Measurements from ENCODE around the gene PEX5L. TPM values are rescaled to one million over a fixed set of nuclear protein-coding genes. Genes with fewer than 3 reads are reported as not detected.
"Not testable (repeated sequence)": the region's sequence is repeated elsewhere in the genome, so short reads cannot be mapped to it uniquely, and the experiment has no call there.

Gene PEX5L
- total RNA-seq, 2 donors from 2014 or later: 0.86 to 1.9 TPM

DNA sequence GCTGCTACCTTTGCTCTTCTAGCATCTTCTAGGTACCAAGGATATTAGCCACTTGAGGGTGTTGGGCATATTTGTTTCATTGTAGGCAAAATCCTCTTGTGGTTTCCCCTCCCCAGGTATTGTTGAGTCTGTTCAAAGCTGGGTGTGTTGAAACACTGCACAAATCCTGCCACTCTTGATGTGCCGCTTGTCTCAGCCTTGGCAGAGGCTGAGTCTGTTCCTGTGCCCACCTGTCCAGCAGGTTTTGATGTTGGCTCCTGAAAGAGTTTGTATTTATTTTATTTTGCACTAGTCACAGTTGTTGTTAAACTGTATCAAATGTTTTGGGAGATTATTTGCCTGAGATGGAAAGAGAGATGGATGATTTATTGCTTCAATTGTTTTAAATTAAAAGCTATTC lies 247.7 kb downstream of the PEX5L start:
- Histone ChIP-seq H3K4me3 (ENCODE audit: low read length) (no peak overlapping the region), H3K27ac (ENCODE audit: low read depth, low read length) (no peak overlapping the region), H3K9ac (ENCODE audit: extremely low read depth, low read length, poor library complexity, severe bottlenecking) (no peak overlapping the region), H3K9me3 (ENCODE audit: control insufficient read depth, low read length) (peaks cover 4% of the 10 kb centered on the region), H3K4me1 (ENCODE audit: control insufficient read depth, insufficient read depth, low read length) (no peaks in the 10 kb centered on the region), H3K27me3 (ENCODE audit: control insufficient read depth, insufficient read depth, low read length, poor library complexity, severe bottlenecking) (no peaks in the 10 kb centered on the region), H3K36me3 (ENCODE audit: control insufficient read depth, insufficient read depth, low read length) (peaks cover 7% of the 10 kb centered on the region)
- Mint-ChIP-seq H3K4me1 (no peaks in the 10 kb centered on the region), H3K36me3 (ENCODE audit: low read depth) (peaks cover 24% of the 10 kb centered on the region), H3K27ac (no peak overlapping the region), H3K9me3 (no peaks in the 10 kb centered on the region), H3K27me3 (ENCODE audit: insufficient read depth) (no peaks in the 10 kb centered on the region), H3K4me3 (no peak overlapping the region)
- TF ChIP-seq, protein P1, sequence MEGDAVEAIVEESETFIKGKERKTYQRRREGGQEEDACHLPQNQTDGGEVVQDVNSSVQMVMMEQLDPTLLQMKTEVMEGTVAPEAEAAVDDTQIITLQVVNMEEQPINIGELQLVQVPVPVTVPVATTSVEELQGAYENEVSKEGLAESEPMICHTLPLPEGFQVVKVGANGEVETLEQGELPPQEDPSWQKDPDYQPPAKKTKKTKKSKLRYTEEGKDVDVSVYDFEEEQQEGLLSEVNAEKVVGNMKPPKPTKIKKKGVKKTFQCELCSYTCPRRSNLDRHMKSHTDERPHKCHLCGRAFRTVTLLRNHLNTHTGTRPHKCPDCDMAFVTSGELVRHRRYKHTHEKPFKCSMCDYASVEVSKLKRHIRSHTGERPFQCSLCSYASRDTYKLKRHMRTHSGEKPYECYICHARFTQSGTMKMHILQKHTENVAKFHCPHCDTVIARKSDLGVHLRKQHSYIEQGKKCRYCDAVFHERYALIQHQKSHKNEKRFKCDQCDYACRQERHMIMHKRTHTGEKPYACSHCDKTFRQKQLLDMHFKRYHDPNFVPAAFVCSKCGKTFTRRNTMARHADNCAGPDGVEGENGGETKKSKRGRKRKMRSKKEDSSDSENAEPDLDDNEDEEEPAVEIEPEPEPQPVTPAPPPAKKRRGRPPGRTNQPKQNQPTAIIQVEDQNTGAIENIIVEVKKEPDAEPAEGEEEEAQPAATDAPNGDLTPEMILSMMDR (conservative IDR thresholded peaks at IDR 0.05): no peak
- DNase-seq: no peak
- WGBS, 2 experiments (ENCODE audit: insufficient coverage in 1 of 2, insufficient read length in 1 of 2): 86% methylated on average over 1 of the region's 1 CpG; no CpG with 5 or more reads in 1 of the 2 experiments

DNA sequence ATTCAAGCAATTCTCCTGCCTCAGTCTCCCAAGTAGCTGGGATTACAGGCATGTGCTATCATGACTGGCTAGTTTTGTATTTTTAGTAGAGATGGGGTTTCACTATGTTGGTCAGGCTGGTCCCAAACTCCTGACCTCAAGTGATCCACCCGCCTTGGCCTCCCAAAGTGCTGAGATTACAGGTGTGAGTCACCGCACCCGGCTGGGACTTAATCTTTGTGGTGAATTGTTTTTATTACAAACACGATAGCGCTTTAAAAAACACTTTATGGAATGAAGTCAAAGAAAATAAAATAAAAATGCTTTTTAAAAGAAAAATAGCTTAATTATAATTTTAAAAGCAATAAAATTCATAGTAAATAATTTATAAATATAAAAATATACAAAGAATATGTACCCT lies 253.9 kb downstream of the PEX5L start:
- not testable (repeated sequence) for H3K27ac Mint-ChIP-seq; H3K4me1 ChIP-seq (ENCODE audit: control insufficient read depth, insufficient read depth, low read length); H3K4me1 Mint-ChIP-seq; H3K27ac ChIP-seq (ENCODE audit: low read depth, low read length); H3K27me3 Mint-ChIP-seq (ENCODE audit: insufficient read depth); DNase-seq; H3K4me3 ChIP-seq (ENCODE audit: low read length); H3K9me3 Mint-ChIP-seq; H3K27me3 ChIP-seq (ENCODE audit: control insufficient read depth, insufficient read depth, low read length, poor library complexity, severe bottlenecking); H3K9me3 ChIP-seq (ENCODE audit: control insufficient read depth, low read length); H3K4me3 Mint-ChIP-seq; H3K9ac ChIP-seq (ENCODE audit: extremely low read depth, low read length, poor library complexity, severe bottlenecking)
- peaks cover 43% of the 10 kb centered on the region for H3K36me3 ChIP-seq (ENCODE audit: control insufficient read depth, insufficient read depth, low read length)
- 89% methylated on average over 5 of the region's 5 CpGs; no CpG with 5 or more reads in 1 of the 2 experiments for WGBS, 2 experiments (ENCODE audit: insufficient coverage in 1 of 2, insufficient read length in 1 of 2)
- peaks cover 61% of the 10 kb centered on the region for H3K36me3 Mint-ChIP-seq (ENCODE audit: low read depth)

DNA sequence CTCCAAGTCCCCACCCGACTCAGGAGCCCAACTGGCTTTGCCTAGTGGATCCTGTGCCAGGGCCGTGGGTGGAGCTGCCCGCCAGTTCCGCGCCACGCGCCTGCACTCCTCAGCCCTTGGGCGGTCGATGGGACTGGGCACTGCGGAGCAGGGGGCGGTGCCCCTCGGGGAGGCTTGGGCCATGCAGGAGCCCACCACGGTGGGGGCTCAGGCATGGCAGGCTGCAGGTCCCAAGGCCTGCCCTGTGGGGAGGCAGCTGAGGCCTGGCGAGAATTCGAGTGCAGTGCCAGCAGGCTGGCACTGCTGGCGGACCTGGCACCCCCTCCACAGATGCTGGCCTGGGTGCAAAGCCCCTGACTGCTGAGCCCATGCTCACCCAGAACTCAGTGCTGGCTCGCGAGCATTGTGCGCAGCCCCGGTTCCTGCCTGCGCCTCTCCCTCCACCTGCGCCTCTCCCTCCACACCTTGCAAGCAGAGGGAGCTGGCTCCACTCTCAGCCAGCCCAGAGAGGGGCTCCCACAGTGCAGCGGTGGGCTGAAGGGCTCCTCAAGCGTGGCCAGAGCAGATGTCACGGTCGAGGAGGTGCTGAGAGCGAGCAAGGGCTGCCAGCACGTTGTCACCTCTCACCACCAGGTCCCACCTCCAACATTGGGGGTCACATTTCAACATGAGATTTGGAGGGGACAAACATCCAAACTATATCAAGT lies 261.2 kb downstream of the PEX5L start:
- peaks cover 54% of the 10 kb centered on the region for H3K36me3 ChIP-seq (ENCODE audit: control insufficient read depth, insufficient read depth, low read length)
- no peak overlapping the region for H3K27ac ChIP-seq (ENCODE audit: low read depth, low read length)
- Mint-ChIP-seq H3K4me3 (no peak overlapping the region), H3K9me3 (peaks cover 31% of the 10 kb centered on the region), H3K27ac (no peak overlapping the region), H3K27me3 (ENCODE audit: insufficient read depth) (no peaks in the 10 kb centered on the region), H3K4me1 (peaks cover 20% of the 10 kb centered on the region), H3K36me3 (ENCODE audit: low read depth) (peaks cover 76% of the 10 kb centered on the region)
- no peaks in the 10 kb centered on the region for H3K4me1 ChIP-seq (ENCODE audit: control insufficient read depth, insufficient read depth, low read length)
- no peak overlapping the region for H3K4me3 ChIP-seq (ENCODE audit: low read length)
- no peak for DNase-seq
- 95 to 98% methylated on average over 10 to 28 of the region's 28 CpGs for WGBS, 2 experiments (ENCODE audit: insufficient coverage in 1 of 2, insufficient read length in 1 of 2)
- no peaks in the 10 kb centered on the region for H3K27me3 ChIP-seq (ENCODE audit: control insufficient read depth, insufficient read depth, low read length, poor library complexity, severe bottlenecking)
- no peak overlapping the region for H3K9ac ChIP-seq (ENCODE audit: extremely low read depth, low read length, poor library complexity, severe bottlenecking)
- H3K9me3 ChIP-seq (ENCODE audit: control insufficient read depth, low read length): peaks cover 31% of the 10 kb centered on the region
- TF ChIP-seq, protein P1 (conservative IDR thresholded peaks at IDR 0.05): no peak

All from endodermal cell (in vitro differentiated cells).